CD4-positive, alpha-beta T cell treated with Interleukin-12 subunit alpha and Interleukin-12 subunit beta, for 1 hour (primary cell): Measurements from ENCODE around the gene HBG1.
"Not testable (repeated sequence)": the region's sequence is repeated elsewhere in the genome, so short reads cannot be mapped to it uniquely, and the experiment has no call there.

ENCODE experiments used
- DNase-seq: peaks from one replicate; pipeline ENCODE4 v3.0.0-alpha.2; 2020

HBG1 gene

GRCh38 chr11:5249807-5250396 is at the start of gene HBG1:
Gene HBG1, minus strand, starts transcription at chr11:5249857. Its CDS starts 53 bp downstream, at chr11:5249804.
- not testable (repeated sequence) for DNase-seq

DNA sequence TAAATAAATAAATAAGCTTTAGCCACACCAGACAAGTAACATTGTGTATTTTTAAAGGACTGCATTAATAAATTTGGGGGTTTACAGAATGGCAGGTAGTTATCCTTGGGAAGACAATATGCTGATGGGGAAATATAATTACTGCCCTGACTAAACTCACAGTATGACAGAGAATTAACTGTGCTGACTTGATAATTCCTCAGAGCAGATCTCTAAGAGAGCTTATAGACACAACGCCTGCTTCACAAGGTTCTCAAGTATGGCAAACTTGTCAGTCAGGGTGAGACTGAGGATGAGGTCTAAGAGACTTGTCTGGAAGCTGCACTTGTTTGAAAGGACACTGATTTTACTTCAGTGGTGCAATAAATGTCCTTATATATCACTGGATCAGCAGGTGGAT is 48.8 kb upstream of the HBG1 start:
- no peak for DNase-seq

DNA sequence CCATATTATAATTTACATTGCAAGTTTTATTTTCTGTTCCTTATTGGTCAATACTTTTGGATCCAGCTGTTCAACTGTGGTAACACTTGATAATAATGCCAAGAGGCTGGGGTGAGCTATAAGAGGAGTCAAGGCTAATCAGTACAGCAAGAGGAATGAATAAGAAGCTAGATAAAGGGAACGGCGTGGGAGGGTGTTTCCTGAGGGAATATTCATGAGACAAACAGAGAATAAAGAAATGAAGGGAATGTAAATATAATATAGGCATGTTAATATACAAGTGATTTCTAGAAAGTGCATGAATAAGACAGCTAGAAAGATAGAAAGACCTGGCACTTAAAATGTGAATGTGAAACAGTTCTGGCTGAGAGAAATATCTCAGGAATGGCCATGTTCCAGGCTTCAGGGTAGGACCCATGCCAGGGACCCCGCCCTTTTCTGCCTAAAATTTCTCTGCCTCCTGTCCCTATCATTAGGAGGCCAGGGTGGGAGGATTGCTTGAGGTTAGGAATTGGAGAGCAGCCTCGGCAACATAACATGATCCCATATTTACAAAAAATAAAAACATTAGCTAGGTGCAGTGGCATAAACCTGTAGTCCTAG is 48.2 kb upstream of the HBG1 start:
- no peak for DNase-seq

DNA sequence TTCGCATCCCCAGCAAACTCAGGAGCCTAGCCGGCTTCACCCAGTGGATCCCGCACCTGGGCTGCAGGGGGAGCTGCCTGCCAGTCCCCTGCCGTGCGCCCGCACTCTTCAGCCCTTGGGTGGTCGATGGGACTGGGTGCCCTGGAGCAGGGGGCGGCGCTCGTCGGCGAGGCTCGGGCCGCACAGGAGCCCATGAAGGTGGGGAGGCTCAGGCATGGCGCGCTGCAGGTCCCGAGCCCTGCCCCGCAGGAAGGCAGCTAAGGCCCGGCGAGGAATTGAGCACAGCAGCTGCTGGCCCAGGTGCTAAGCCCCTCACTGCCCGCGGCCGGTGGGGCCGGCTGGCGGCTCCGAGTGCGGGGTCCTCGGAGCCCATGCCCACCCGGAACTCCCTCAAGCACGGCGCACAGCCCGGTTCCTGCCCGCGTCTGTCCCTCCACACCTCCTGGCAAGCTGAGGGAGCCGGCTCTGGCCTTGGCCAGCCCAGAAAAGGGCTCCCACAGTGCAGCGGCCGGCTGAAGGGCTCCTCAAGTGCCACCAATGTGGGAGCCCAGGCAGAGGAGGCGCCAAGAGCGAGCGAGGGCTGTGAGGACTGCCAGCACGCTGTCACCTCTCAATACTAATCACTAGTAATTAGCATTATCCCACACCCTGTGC is 44.8 kb upstream of the HBG1 start:
- DNase-seq, result not testable (repeated sequence)

GRCh38 chr11:5293028-5293427 is 43.4 kb upstream of the HBG1 start:
- no peak for DNase-seq

DNA sequence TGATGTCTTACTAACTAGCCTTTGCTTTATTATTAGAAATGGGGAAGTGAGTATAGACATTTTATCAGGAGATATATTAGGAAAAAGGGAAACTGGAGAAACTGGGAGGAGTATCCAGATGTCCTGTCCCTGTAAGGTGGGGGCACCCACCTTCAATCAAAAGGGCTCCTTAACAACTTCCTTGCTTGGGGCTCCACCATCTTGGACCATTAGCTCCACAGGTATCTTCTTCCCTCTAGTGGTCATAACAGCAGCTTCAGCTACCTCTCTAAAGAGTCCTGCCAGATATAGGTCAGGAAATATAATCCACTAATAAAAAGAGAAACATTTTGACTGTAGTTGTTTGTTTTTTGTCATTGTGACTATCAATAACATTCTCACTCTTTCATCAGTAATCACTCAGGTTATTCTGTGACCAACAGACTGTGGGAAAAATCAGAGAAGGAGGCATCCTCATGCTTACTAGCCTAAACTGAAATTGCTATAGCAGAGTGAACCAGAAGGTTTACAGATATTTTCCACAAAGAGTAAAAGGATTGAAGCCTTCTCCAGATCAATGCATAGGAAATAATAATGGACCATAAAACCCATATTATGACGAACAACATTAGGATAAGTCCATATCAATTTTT is 41.7 kb upstream of the HBG1 start:
- DNase-seq, result no peak

- no peak for DNase-seq
Observed at GRCh38 chr11:5290106-5290505, 40.4 kb upstream of the HBG1 start.

DNA sequence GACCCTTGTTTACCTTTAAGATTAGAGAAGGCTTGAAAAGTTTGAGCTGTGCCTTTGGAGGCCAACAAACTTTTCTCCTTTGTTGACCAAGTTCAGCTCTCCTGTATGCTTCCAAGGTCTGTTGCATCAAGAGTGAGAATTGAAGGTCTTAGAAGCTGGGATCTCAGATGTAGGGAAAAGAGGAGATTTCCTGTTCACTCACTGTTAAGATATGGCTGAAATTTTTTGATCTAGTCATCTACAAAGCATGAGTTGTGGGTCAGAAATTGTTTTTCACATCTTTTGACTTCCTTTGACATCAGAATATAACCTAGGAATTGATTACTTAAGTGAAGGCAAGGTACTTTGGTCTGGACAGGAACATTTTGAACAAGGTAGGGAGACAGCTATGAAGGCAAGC is 40.0 kb upstream of the HBG1 start:
- DNase-seq, result no peak

DNA sequence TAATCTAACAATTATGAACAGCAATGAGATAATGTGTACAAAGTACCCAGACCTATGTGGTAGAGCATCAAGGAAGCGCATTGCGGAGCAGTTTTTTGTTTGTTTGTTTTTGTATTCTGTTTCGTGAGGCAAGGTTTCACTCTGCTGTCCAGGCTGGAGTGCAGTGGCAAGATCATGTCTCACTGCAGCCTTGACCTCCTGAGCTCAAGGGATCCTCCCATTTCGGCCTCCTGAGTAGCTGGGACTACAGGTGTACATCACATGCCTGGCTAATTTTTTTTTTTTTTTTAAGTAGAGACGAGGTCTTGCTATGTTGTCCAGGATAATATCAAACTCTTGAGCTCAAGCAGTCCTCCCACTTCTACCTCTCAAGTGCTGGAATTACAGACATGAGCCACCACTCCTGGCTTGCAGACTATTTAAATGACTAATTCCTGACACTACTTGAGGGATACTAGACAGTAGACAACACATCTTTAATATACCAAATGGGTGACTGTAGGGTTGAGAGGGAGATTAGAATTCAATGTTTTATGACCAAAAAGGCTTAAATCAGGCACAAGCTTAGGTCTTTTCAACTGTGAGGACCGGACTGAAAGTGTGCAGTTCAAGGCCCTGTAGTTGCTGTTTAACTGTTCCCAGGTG is 39.4 kb upstream of the HBG1 start:
- DNase-seq, result no peak

- no peak for DNase-seq
Observed at GRCh38 chr11:5288108-5288905, 38.6 kb upstream of the HBG1 start.

DNA sequence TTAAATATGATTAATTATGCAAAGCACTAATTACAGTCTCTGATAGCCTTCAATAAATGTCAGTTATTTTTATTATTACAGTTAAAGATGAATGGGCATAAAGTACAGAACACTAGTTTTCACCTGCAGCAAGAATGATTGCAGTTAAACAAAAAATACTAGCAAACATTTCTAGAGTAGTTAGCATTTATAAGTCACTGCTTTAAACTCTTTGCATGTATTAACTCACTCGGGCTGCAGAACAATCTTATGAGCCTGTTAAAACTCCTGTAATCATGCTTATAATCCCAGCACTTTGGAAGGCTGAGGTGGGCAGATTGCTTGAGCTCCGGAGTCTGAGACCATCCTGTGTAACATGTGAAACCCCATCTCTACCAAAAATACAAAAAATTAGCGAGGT is 37.2 kb upstream of the HBG1 start:
- no peak for DNase-seq

- DNase-seq, result no peak
Observed at GRCh38 chr11:5286351-5286750, 36.7 kb upstream of the HBG1 start.

GRCh38 chr11:5285703-5286340 is 36.2 kb upstream of the HBG1 start:
- no peak for DNase-seq

DNA sequence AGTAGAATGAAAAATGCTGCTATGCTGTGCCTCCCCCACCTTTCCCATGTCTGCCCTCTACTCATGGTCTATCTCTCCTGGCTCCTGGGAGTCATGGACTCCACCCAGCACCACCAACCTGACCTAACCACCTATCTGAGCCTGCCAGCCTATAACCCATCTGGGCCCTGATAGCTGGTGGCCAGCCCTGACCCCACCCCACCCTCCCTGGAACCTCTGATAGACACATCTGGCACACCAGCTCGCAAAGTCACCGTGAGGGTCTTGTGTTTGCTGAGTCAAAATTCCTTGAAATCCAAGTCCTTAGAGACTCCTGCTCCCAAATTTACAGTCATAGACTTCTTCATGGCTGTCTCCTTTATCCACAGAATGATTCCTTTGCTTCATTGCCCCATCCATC is 35.0 kb upstream of the HBG1 start:
- no peak for DNase-seq

DNA sequence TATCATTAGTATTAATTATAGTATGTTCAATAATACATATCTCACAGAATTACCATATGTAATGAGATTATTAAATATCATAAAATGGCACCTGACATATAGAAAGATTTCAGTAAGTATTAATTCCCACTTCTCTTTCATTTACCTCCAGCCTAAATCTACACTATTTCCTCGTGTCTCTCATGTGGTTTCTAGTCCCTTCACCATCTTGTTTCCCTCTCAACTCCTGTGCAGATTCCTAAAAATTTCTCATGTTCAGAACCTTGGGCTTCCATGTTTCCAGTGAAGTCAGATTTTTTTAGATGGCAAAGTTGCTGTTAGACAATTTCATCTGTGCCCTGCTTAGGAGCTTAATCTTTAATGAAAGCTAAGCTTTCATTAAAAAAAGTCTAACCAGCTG is 34.2 kb upstream of the HBG1 start:
- DNase-seq, result no peak

DNA sequence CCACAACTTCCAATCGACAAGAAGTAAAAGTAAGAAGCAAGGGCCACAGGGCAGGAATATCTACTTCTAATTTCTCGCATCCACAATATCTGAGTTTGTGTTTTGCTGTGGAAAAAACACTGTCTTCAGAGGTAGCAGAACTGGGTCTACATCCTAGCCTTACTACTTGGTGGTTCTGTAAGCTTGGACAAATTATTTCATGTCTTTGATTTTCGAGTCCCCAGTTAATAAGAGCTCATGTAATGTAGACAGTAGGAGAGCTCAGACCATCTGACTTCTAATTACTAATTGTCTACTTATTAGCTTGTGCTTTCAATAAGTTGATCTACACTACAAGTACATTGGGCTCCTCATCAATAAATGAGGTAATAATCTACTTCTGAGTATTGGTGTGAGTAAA is 33.4 kb upstream of the HBG1 start:
- no peak for DNase-seq

GRCh38 chr11:5282628-5283027 is 33.0 kb upstream of the HBG1 start:
- DNase-seq, result no peak

DNA sequence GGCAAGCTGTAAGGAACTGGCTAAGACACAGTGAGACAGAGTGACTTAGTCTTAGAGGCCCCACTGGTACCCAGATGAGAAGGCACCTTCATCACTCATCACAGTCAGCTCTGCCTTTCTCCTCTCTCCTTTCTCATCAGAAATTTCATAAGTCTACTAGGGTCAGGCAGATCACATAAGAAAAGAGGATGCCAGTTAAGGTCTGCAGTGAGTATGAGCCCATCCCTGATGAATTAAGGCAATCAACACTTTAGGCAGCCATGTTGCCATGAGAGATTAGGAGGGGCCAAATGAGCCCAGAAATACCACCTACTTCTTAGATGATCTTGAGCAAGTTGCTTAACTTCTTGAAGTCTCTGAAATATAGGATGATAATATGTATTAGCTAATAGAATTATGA is 31.9 kb upstream of the HBG1 start:
- DNase-seq, result no peak

DNA sequence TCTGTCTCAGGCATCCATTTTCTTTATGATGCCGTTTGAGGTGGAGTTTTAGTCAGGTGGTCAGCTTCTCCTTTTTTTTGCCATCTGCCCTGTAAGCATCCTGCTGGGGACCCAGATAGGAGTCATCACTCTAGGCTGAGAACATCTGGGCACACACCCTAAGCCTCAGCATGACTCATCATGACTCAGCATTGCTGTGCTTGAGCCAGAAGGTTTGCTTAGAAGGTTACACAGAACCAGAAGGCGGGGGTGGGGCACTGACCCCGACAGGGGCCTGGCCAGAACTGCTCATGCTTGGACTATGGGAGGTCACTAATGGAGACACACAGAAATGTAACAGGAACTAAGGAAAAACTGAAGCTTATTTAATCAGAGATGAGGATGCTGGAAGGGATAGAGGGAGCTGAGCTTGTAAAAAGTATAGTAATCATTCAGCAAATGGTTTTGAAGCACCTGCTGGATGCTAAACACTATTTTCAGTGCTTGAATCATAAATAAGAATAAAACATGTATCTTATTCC is 31.0 kb upstream of the HBG1 start:
- DNase-seq, result peak; percentile 0

GRCh38 chr11:5279471-5280090 is 29.9 kb upstream of the HBG1 start:
- no peak for DNase-seq

DNA sequence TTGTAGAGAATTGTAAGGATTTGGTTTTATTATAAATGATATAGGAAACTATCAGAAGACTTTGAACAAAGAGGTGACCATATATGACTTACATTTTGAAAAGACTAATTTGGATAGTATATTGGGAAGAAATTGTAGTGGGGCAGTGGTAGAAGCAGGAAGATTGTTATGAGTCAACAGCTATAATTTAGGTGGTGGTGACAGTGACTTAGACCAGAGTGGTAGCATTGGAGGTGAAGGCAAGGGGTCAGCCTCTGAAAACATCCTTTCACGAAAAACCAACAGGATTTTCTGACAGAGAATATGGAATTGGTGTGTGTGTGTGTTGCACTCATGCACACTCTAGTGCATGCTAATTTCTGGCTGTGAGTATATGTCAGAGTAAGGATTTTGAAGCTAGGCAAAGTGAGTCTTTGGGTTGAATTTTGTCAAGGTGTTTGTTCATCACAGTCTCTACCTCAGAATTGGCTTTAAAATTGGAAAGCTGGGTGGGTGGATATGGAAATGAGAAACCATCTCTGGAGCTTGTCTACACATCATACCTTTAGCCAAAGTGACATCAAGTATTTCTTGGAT is 28.2 kb upstream of the HBG1 start:
- DNase-seq, result no peak
